GM06990 (cell line): ENCODE results near the gene IL17RB.

Experiments
- DNase-seq: peaks from one replicate; pipeline ENCODE4 v3.0.0-alpha.2; 2011; ENCODE audit not compliant: insufficient read length; ENCODE audit errors: extremely low read depth
- H3K27me3 ChIP-seq: replicated peaks from 2 replicates; pipeline ENCODE4 v1.6.0; 2011; ENCODE audit warnings: low read length; ENCODE audit not compliant: control insufficient read depth, insufficient read depth
- H3K36me3 ChIP-seq: 2 replicates; pipeline ENCODE4 v1.5.1; 2011; ENCODE audit warnings: low read length; ENCODE audit not compliant: control insufficient read depth, insufficient read depth
- H3K4me3 ChIP-seq: replicated peaks from 2 replicates; pipeline ENCODE4 v1.5.1; 2011; ENCODE audit warnings: low read depth, mild to moderate bottlenecking, control low read depth, low read length
- CTCF ChIP-seq: IDR thresholded peaks from 2 replicates; pipeline ENCODE4 v1.5.1; 2011; ENCODE audit warnings: low read length, control low read depth, mild to moderate bottlenecking, inconsistent platforms; ENCODE audit not compliant: insufficient read depth, poor library complexity, severe bottlenecking

Gene IL17RB

GRCh38 chr3:53862241-53862640 lies 15.9 kb downstream of the IL17RB start:
- no peak for DNase-seq
- H3K4me3 ChIP-seq, result no peak overlapping the region
- no peak for TF ChIP-seq CTCF
- H3K27me3 ChIP-seq, result no peaks in the 10 kb centered on the region
- peaks cover 11% of the 10 kb centered on the region for H3K36me3 ChIP-seq

DNA sequence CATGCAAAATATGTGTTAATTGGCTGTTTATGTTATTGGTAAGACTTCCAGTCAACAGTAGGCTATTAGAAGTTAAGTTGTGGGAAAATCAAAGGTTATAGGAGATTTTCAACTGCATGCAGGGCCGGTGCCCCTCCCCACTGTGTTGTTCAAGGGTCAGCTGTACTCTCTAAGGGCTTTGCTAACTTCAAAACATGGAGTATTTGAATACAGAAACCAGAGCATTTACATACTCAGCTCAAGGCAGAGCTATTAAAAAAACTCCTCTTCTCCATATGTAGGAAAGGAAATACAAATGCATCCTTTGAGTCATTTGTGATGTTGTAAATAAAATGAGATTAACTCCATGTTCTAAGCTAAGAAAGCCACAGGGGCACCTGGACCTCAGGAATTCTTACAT lies 16.8 kb downstream of the IL17RB start:
- Histone ChIP-seq H3K4me3 (no peak overlapping the region), H3K27me3 (no peaks in the 10 kb centered on the region), H3K36me3 (peaks cover 15% of the 10 kb centered on the region)
- no peak for DNase-seq
- TF ChIP-seq CTCF, result no peak

DNA sequence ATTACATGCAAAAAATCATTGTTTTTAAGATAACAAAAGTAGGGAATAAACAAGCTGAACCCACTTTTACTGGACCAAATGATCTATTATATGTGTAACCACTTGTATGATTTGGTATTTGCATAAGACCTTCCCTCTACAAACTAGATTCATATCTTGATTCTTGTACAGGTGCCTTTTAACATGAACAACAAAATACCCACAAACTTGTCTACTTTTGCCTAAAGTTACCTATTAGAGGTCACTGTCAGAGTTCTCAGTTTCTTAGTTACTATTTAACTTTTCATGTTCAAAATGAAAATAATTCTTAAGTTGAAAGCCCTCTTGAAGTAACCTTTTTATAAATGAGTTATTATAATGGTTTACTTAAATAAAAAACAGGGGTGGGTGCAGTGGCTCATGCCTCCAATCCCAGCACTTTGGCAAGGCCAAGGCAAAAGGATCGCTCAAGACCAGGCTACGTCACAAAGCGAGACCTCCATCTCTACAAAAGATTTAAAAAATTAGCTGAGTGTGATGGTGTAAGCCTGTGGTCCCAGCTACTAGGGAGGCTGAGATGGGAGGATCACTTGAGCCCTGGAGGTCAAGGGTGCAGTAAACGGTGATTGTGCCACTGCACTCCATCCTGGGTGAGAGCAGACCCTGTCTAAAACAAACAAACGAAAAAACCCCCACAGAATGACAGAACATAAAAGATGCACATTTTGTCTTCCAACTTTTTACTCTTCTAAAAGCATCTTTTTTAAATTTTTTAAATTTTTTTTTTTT lies 19.5 kb downstream of the IL17RB start:
- Histone ChIP-seq H3K27me3 (no peaks in the 10 kb centered on the region), H3K36me3 (peaks cover 20% of the 10 kb centered on the region), H3K4me3 (no peak overlapping the region)
- no peak for DNase-seq
- TF ChIP-seq CTCF, result no peak

- no peak for DNase-seq
- Histone ChIP-seq H3K4me3 (peak overlapping the region; percentile 81), H3K36me3 (peaks cover 7% of the 10 kb centered on the region)
These were observed 34.3 kb downstream of the IL17RB start for GRCh38 chr3:53880396-53881345.

More at GRCh38 chr3:53880396-53881345, 34.3 kb downstream of the IL17RB start:
- TF ChIP-seq CTCF, result no peak
- no peaks in the 10 kb centered on the region for H3K27me3 ChIP-seq
